ENCODE results near the gene WNT3.

WNT3 gene

GRCh38 chr17:46742565-46743270 is 75.8 kb downstream of the WNT3 start:
- no peaks in the 10 kb centered on the region for H3K79me2 ChIP-seq (ENCODE audit: control insufficient read depth, insufficient read depth, low read length)
- peak overlapping the region; percentile 43 for H2AK5ac ChIP-seq (ENCODE audit: low read length)
- no peak overlapping the region for H2BK120ac ChIP-seq (ENCODE audit: low read depth, low read length)
- peak overlapping the region; percentile 11 for H3K56ac ChIP-seq (ENCODE audit: low read length)
- H3K4me1 ChIP-seq (ENCODE audit: control insufficient read depth, low read depth, low read length), result peaks cover 6% of the 10 kb centered on the region
- H3K4me2 ChIP-seq (ENCODE audit: low read length), result no peak overlapping the region
- H2BK5ac ChIP-seq (ENCODE audit: low read length), result peak overlapping the region; percentile 2
- no peak overlapping the region for H2BK15ac ChIP-seq (replicated peaks; ENCODE audit: low read depth)
- no peaks in the 10 kb centered on the region for H3K27me3 ChIP-seq (ENCODE audit: insufficient read depth, low read length, poor library complexity)
- no peaks in the 10 kb centered on the region for H3K36me3 ChIP-seq (ENCODE audit: control insufficient read depth, insufficient read depth, low read length)
- no peak overlapping the region for H4K5ac ChIP-seq (ENCODE audit: low read length)
- no peak overlapping the region for H3K27ac ChIP-seq (ENCODE audit: low read depth, low read length)
- DNase-seq, result no peak
- H3K18ac ChIP-seq (ENCODE audit: low read length), result no peak overlapping the region
- no peak overlapping the region for H3K9ac ChIP-seq (ENCODE audit: low read length)
- no peaks in the 10 kb centered on the region for H3K79me1 ChIP-seq (ENCODE audit: low read length)
- no peak overlapping the region for H4K8ac ChIP-seq (ENCODE audit: low read depth, low read length)
- no peak overlapping the region for H3K4me3 ChIP-seq (ENCODE audit: low read length)
- H3K4ac ChIP-seq (ENCODE audit: low read depth, low read length), result no peak overlapping the region
- H3K23ac ChIP-seq (ENCODE audit: low read length), result no peak overlapping the region
- WGBS (ENCODE audit: extremely low coverage, insufficient coverage, low lambda C conversion rate), result no CpG with 5 or more reads among the region's 7 CpGs

- H2BK5ac ChIP-seq (ENCODE audit: low read length), result no peak overlapping the region
- WGBS (ENCODE audit: extremely low coverage, insufficient coverage, low lambda C conversion rate), result no CpG with 5 or more reads among the region's 2 CpGs
- H3K4me3 ChIP-seq (ENCODE audit: low read length), result no peak overlapping the region
- H3K36me3 ChIP-seq (ENCODE audit: control insufficient read depth, insufficient read depth, low read length), result no peaks in the 10 kb centered on the region
- H3K79me1 ChIP-seq (ENCODE audit: low read length), result no peaks in the 10 kb centered on the region
- H3K9ac ChIP-seq (ENCODE audit: low read length), result no peak overlapping the region
- no peak overlapping the region for H4K5ac ChIP-seq (ENCODE audit: low read length)
- H3K27ac ChIP-seq (ENCODE audit: low read depth, low read length), result no peak overlapping the region
- no peak overlapping the region for H3K23ac ChIP-seq (ENCODE audit: low read length)
- H2BK120ac ChIP-seq (ENCODE audit: low read depth, low read length), result no peak overlapping the region
- no peak overlapping the region for H4K8ac ChIP-seq (ENCODE audit: low read depth, low read length)
- no peak overlapping the region for H3K4me2 ChIP-seq (ENCODE audit: low read length)
- H2BK15ac ChIP-seq (replicated peaks; ENCODE audit: low read depth), result no peak overlapping the region
- H3K27me3 ChIP-seq (ENCODE audit: insufficient read depth, low read length, poor library complexity), result no peaks in the 10 kb centered on the region
- no peak overlapping the region for H2AK5ac ChIP-seq (ENCODE audit: low read length)
- peaks cover 6% of the 10 kb centered on the region for H3K4me1 ChIP-seq (ENCODE audit: control insufficient read depth, low read depth, low read length)
- H3K4ac ChIP-seq (ENCODE audit: low read depth, low read length), result no peak overlapping the region
- DNase-seq, result no peak
- H3K18ac ChIP-seq (ENCODE audit: low read length), result peak overlapping the region; percentile 81
- H3K56ac ChIP-seq (ENCODE audit: low read length), result peak overlapping the region; percentile 22
- H3K79me2 ChIP-seq (ENCODE audit: control insufficient read depth, insufficient read depth, low read length), result no peaks in the 10 kb centered on the region
Measured at GRCh38 chr17:46741122-46741730, 77.3 kb downstream of the WNT3 start.

DNA sequence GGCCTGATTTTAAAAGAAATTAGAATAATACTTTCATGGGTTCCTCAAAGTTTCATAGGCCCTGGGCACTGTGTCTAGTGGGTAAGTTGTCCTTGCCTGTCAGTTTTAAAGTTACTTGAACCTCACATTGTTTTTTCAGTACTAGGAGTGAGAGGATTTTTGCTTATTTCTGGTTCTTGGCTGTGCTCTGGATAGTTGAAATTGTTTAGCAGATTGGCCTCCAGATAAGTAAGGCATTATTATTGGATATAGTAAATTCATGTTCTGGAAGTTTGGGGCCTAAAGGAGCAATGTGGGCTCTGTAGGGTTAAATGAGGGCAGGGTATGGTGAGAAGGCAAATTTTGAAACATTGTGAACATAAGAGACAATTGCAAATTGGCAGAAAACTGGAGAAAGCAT is 78.5 kb downstream of the WNT3 start:
- H3K23ac ChIP-seq (ENCODE audit: low read length), result no peak overlapping the region
- H2BK15ac ChIP-seq (replicated peaks; ENCODE audit: low read depth), result no peak overlapping the region
- no peak overlapping the region for H3K4me3 ChIP-seq (ENCODE audit: low read length)
- no peak overlapping the region for H3K56ac ChIP-seq (ENCODE audit: low read length)
- peaks cover 6% of the 10 kb centered on the region for H3K4me1 ChIP-seq (ENCODE audit: control insufficient read depth, low read depth, low read length)
- no peak overlapping the region for H3K9ac ChIP-seq (ENCODE audit: low read length)
- H3K36me3 ChIP-seq (ENCODE audit: control insufficient read depth, insufficient read depth, low read length), result no peaks in the 10 kb centered on the region
- no peak overlapping the region for H2AK5ac ChIP-seq (ENCODE audit: low read length)
- no peak overlapping the region for H3K4me2 ChIP-seq (ENCODE audit: low read length)
- no peak overlapping the region for H2BK120ac ChIP-seq (ENCODE audit: low read depth, low read length)
- no peaks in the 10 kb centered on the region for H3K27me3 ChIP-seq (ENCODE audit: insufficient read depth, low read length, poor library complexity)
- H4K8ac ChIP-seq (ENCODE audit: low read depth, low read length), result no peak overlapping the region
- H3K27ac ChIP-seq (ENCODE audit: low read depth, low read length), result no peak overlapping the region
- no peak overlapping the region for H3K18ac ChIP-seq (ENCODE audit: low read length)
- no peaks in the 10 kb centered on the region for H3K79me1 ChIP-seq (ENCODE audit: low read length)
- no peak for DNase-seq
- H3K79me2 ChIP-seq (ENCODE audit: control insufficient read depth, insufficient read depth, low read length), result no peaks in the 10 kb centered on the region
- H4K5ac ChIP-seq (ENCODE audit: low read length), result no peak overlapping the region
- no peak overlapping the region for H2BK5ac ChIP-seq (ENCODE audit: low read length)
- H3K4ac ChIP-seq (ENCODE audit: low read depth, low read length), result no peak overlapping the region

DNA sequence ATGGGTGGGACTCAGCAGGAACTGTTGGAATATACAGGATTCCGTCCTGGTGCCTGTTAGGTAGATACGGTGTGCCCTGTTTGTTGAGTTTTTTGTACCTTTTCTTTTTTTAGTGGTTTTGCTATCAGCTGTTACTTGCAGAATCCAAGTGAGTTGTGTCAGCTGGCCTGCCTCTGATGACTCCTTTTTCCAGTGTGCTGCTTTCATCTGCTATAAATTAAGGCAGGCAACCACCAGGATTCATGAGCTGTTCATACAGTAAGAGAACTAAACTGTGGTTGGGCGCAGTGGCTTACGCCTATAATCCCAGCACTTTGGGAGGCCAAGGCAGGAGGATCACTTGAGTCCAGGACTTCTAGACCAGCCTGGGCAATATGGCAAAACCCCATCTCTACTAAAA is 79.9 kb downstream of the WNT3 start:
- H3K27me3 ChIP-seq (ENCODE audit: insufficient read depth, low read length, poor library complexity), result no peaks in the 10 kb centered on the region
- no peak overlapping the region for H2AK5ac ChIP-seq (ENCODE audit: low read length)
- H2BK15ac ChIP-seq (replicated peaks; ENCODE audit: low read depth), result no peak overlapping the region
- no peak overlapping the region for H3K23ac ChIP-seq (ENCODE audit: low read length)
- no peaks in the 10 kb centered on the region for H3K79me1 ChIP-seq (ENCODE audit: low read length)
- no peak overlapping the region for H3K18ac ChIP-seq (ENCODE audit: low read length)
- peaks cover 6% of the 10 kb centered on the region for H3K4me1 ChIP-seq (ENCODE audit: control insufficient read depth, low read depth, low read length)
- H4K8ac ChIP-seq (ENCODE audit: low read depth, low read length), result no peak overlapping the region
- no peak overlapping the region for H3K56ac ChIP-seq (ENCODE audit: low read length)
- H3K36me3 ChIP-seq (ENCODE audit: control insufficient read depth, insufficient read depth, low read length), result no peaks in the 10 kb centered on the region
- no peak overlapping the region for H3K9ac ChIP-seq (ENCODE audit: low read length)
- no peak for DNase-seq
- no peak overlapping the region for H4K5ac ChIP-seq (ENCODE audit: low read length)
- no CpG with 5 or more reads among the region's 4 CpGs for WGBS (ENCODE audit: extremely low coverage, insufficient coverage, low lambda C conversion rate)
- H3K4me3 ChIP-seq (ENCODE audit: low read length), result no peak overlapping the region
- H3K4me2 ChIP-seq (ENCODE audit: low read length), result no peak overlapping the region
- no peaks in the 10 kb centered on the region for H3K79me2 ChIP-seq (ENCODE audit: control insufficient read depth, insufficient read depth, low read length)
- H2BK120ac ChIP-seq (ENCODE audit: low read depth, low read length), result no peak overlapping the region
- no peak overlapping the region for H3K4ac ChIP-seq (ENCODE audit: low read depth, low read length)
- no peak overlapping the region for H3K27ac ChIP-seq (ENCODE audit: low read depth, low read length)
- no peak overlapping the region for H2BK5ac ChIP-seq (ENCODE audit: low read length)

DNA sequence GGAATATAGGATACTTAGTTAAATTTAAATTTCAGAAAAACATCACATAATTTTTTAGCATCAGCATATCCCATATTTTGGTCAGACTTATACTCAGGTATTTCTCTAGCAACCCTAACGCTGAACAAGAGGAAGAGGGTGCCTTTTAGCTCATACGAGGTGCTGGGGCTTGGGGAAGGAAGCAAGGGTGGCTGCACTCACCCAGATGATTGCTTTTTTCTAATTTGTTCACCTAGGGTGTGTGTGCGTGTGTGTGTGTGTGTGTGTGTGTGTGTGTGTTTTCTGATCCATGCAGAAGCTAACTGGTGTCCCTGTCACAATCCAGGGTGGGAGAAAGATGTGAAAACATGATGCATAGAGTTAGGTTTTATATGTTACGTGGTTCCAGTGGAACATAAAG is 81.2 kb downstream of the WNT3 start:
- no peaks in the 10 kb centered on the region for H3K36me3 ChIP-seq (ENCODE audit: control insufficient read depth, insufficient read depth, low read length)
- no CpG with 5 or more reads among the region's 4 CpGs for WGBS (ENCODE audit: extremely low coverage, insufficient coverage, low lambda C conversion rate)
- no peak overlapping the region for H3K4ac ChIP-seq (ENCODE audit: low read depth, low read length)
- H3K79me1 ChIP-seq (ENCODE audit: low read length), result no peaks in the 10 kb centered on the region
- peaks cover 7% of the 10 kb centered on the region for H3K4me1 ChIP-seq (ENCODE audit: control insufficient read depth, low read depth, low read length)
- H3K9ac ChIP-seq (ENCODE audit: low read length), result no peak overlapping the region
- DNase-seq, result no peak
- no peak overlapping the region for H2BK120ac ChIP-seq (ENCODE audit: low read depth, low read length)
- H3K56ac ChIP-seq (ENCODE audit: low read length), result no peak overlapping the region
- no peak overlapping the region for H3K18ac ChIP-seq (ENCODE audit: low read length)
- H3K27me3 ChIP-seq (ENCODE audit: insufficient read depth, low read length, poor library complexity), result no peaks in the 10 kb centered on the region
- H3K79me2 ChIP-seq (ENCODE audit: control insufficient read depth, insufficient read depth, low read length), result no peaks in the 10 kb centered on the region
- no peak overlapping the region for H2AK5ac ChIP-seq (ENCODE audit: low read length)
- H4K8ac ChIP-seq (ENCODE audit: low read depth, low read length), result no peak overlapping the region
- no peak overlapping the region for H3K23ac ChIP-seq (ENCODE audit: low read length)
- no peak overlapping the region for H2BK5ac ChIP-seq (ENCODE audit: low read length)
- no peak overlapping the region for H3K4me2 ChIP-seq (ENCODE audit: low read length)
- H3K27ac ChIP-seq (ENCODE audit: low read depth, low read length), result no peak overlapping the region
- H3K4me3 ChIP-seq (ENCODE audit: low read length), result no peak overlapping the region
- H4K5ac ChIP-seq (ENCODE audit: low read length), result no peak overlapping the region
- no peak overlapping the region for H2BK15ac ChIP-seq (replicated peaks; ENCODE audit: low read depth)

DNA sequence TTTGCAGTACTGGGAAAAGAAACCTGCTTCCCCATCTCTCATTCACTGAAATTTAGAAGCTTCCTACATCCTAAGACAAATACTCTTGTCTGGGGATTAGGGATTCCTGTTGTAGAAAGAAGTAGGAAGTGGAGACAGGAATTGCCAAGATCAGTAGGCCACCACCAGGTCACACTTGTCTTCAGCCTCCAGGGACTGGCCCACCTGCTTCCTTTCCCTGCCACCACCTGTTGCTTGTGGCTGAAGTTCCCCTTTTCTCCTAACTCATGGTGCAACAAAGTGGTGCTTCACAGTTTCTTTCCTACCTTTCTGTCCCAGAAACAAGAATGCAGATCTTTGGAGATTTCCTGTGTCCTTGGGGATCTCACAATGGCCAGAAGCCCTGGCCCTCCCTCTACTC is 82.4 kb downstream of the WNT3 start:
- H2AK5ac ChIP-seq (ENCODE audit: low read length), result no peak overlapping the region
- H4K8ac ChIP-seq (ENCODE audit: low read depth, low read length), result no peak overlapping the region
- no peaks in the 10 kb centered on the region for H3K79me1 ChIP-seq (ENCODE audit: low read length)
- no peak overlapping the region for H3K4me2 ChIP-seq (ENCODE audit: low read length)
- DNase-seq, result no peak
- no peak overlapping the region for H3K23ac ChIP-seq (ENCODE audit: low read length)
- H3K4me3 ChIP-seq (ENCODE audit: low read length), result no peak overlapping the region
- no peaks in the 10 kb centered on the region for H3K79me2 ChIP-seq (ENCODE audit: control insufficient read depth, insufficient read depth, low read length)
- H3K4me1 ChIP-seq (ENCODE audit: control insufficient read depth, low read depth, low read length), result peaks cover 4% of the 10 kb centered on the region
- H3K36me3 ChIP-seq (ENCODE audit: control insufficient read depth, insufficient read depth, low read length), result no peaks in the 10 kb centered on the region
- no peak overlapping the region for H3K18ac ChIP-seq (ENCODE audit: low read length)
- no peak overlapping the region for H3K27ac ChIP-seq (ENCODE audit: low read depth, low read length)
- no peak overlapping the region for H2BK5ac ChIP-seq (ENCODE audit: low read length)
- no peak overlapping the region for H2BK15ac ChIP-seq (replicated peaks; ENCODE audit: low read depth)
- H3K27me3 ChIP-seq (ENCODE audit: insufficient read depth, low read length, poor library complexity), result no peaks in the 10 kb centered on the region
- no peak overlapping the region for H3K56ac ChIP-seq (ENCODE audit: low read length)
- no peak overlapping the region for H3K9ac ChIP-seq (ENCODE audit: low read length)
- H2BK120ac ChIP-seq (ENCODE audit: low read depth, low read length), result no peak overlapping the region
- H3K4ac ChIP-seq (ENCODE audit: low read depth, low read length), result no peak overlapping the region
- no peak overlapping the region for H4K5ac ChIP-seq (ENCODE audit: low read length)

Measured in mesendoderm (in vitro differentiated cells).